ENCODE data around the gene CNTNAP2. TPM values are rescaled to one million over a fixed set of nuclear protein-coding genes. Genes with fewer than 3 reads are reported as not detected.

CNTNAP2 gene
- total RNA-seq, 1 donor from 2014 or later, result 4.2 TPM

GRCh38 chr7:146417176-146417575 lies 300.6 kb downstream of the CNTNAP2 start:
- TF ChIP-seq CTCF (IDR thresholded peaks at IDR 0.05; ENCODE audit: unreplicated experiment), result no peak
- peaks cover 23% of the 10 kb centered on the region for H3K4me1 Mint-ChIP-seq
- H3K4me3 Mint-ChIP-seq, result no peak overlapping the region
- no peaks in the 10 kb centered on the region for H3K9me3 Mint-ChIP-seq
- peaks cover 30% of the 10 kb centered on the region for H3K27me3 Mint-ChIP-seq (ENCODE audit: low read depth)
- no peak for DNase-seq (ENCODE audit: low spot score in 2 of 2, unreplicated experiment in 2 of 2)
- no peak overlapping the region for H3K27ac Mint-ChIP-seq
- H3K36me3 Mint-ChIP-seq, result no peaks in the 10 kb centered on the region

- peaks cover under 1% of the 10 kb centered on the region for H3K9me3 Mint-ChIP-seq
Observed at GRCh38 chr7:146423446-146423845, 306.8 kb downstream of the CNTNAP2 start.

GRCh38 chr7:146424084-146424483 lies 307.5 kb downstream of the CNTNAP2 start:
- no peak for TF ChIP-seq CTCF (IDR thresholded peaks at IDR 0.05; ENCODE audit: unreplicated experiment)
- Mint-ChIP-seq H3K27me3 (ENCODE audit: low read depth) (peaks cover 17% of the 10 kb centered on the region), H3K4me3 (no peak overlapping the region), H3K4me1 (peaks cover 4% of the 10 kb centered on the region), H3K27ac (no peak overlapping the region), H3K9me3 (peaks cover 5% of the 10 kb centered on the region), H3K36me3 (no peaks in the 10 kb centered on the region)
- DNase-seq (ENCODE audit: low spot score in 2 of 2, unreplicated experiment in 2 of 2), result no peak

More at GRCh38 chr7:146423446-146423845, 306.8 kb downstream of the CNTNAP2 start:
- no peak for DNase-seq (ENCODE audit: low spot score in 2 of 2, unreplicated experiment in 2 of 2)
- Mint-ChIP-seq H3K4me1 (peaks cover 4% of the 10 kb centered on the region), H3K27ac (no peak overlapping the region), H3K4me3 (no peak overlapping the region), H3K27me3 (ENCODE audit: low read depth) (peaks cover 17% of the 10 kb centered on the region), H3K36me3 (no peaks in the 10 kb centered on the region)
- no peak for TF ChIP-seq CTCF (IDR thresholded peaks at IDR 0.05; ENCODE audit: unreplicated experiment)

- H3K4me1 Mint-ChIP-seq, result no peaks in the 10 kb centered on the region
- no peak for DNase-seq (ENCODE audit: low spot score in 2 of 2, unreplicated experiment in 2 of 2)
- no peaks in the 10 kb centered on the region for H3K36me3 Mint-ChIP-seq
- TF ChIP-seq CTCF (IDR thresholded peaks at IDR 0.05; ENCODE audit: unreplicated experiment), result no peak
- peaks cover 10% of the 10 kb centered on the region for H3K9me3 Mint-ChIP-seq
- no peak overlapping the region for H3K4me3 Mint-ChIP-seq
- H3K27me3 Mint-ChIP-seq (ENCODE audit: low read depth), result peaks cover 26% of the 10 kb centered on the region
- no peak overlapping the region for H3K27ac Mint-ChIP-seq
Observed at GRCh38 chr7:146433501-146433900, 316.9 kb downstream of the CNTNAP2 start.

GRCh38 chr7:146443102-146443501 lies 326.5 kb downstream of the CNTNAP2 start:
- Mint-ChIP-seq H3K9me3 (no peaks in the 10 kb centered on the region), H3K27me3 (ENCODE audit: low read depth) (no peaks in the 10 kb centered on the region), H3K4me1 (peaks cover 9% of the 10 kb centered on the region), H3K4me3 (no peak overlapping the region), H3K27ac (no peak overlapping the region), H3K36me3 (no peaks in the 10 kb centered on the region)
- no peak for DNase-seq (ENCODE audit: low spot score in 2 of 2, unreplicated experiment in 2 of 2)
- TF ChIP-seq CTCF (IDR thresholded peaks at IDR 0.05; ENCODE audit: unreplicated experiment), result no peak

- TF ChIP-seq CTCF (IDR thresholded peaks at IDR 0.05; ENCODE audit: unreplicated experiment), result no peak
- H3K4me3 Mint-ChIP-seq, result no peak overlapping the region
- peaks cover 13% of the 10 kb centered on the region for H3K9me3 Mint-ChIP-seq
Observed at GRCh38 chr7:146449625-146450024, 333.0 kb downstream of the CNTNAP2 start.

More at GRCh38 chr7:146449625-146450024, 333.0 kb downstream of the CNTNAP2 start:
- Mint-ChIP-seq H3K36me3 (no peaks in the 10 kb centered on the region), H3K27me3 (ENCODE audit: low read depth) (peaks cover 10% of the 10 kb centered on the region), H3K27ac (no peak overlapping the region), H3K4me1 (peaks cover 9% of the 10 kb centered on the region)
- DNase-seq (ENCODE audit: low spot score in 2 of 2, unreplicated experiment in 2 of 2), result no peak
